ENCODE measurements around the gene ZSCAN21. TPM values are rescaled to one million over a fixed set of nuclear protein-coding genes. Genes with fewer than 3 reads are reported as not detected.

ZSCAN21 gene
- total RNA-seq, 2 experiments from 2014 or later = 6.2 to 6.4 TPM

GRCh38 chr7:100033526-100033925 lies 16.0 kb upstream of the ZSCAN21 start:
- Mint-ChIP-seq H3K9me3 (no peaks in the 10 kb centered on the region), H3K4me3 (no peak overlapping the region), H3K4me1 (ENCODE audit: low read depth) (no peaks in the 10 kb centered on the region), H3K27ac (no peak overlapping the region), H3K27me3 (ENCODE audit: low read depth) (no peaks in the 10 kb centered on the region), H3K36me3 (ENCODE audit: low read depth) (peaks cover 34% of the 10 kb centered on the region)
- DNase-seq = no peak
- CTCF ChIA-PET = no interaction called here
- intact Hi-C loops (cut with micrococcal nuclease) = no loop called here

GRCh38 chr7:100034871-100035510 lies 14.6 kb upstream of the ZSCAN21 start:
- peaks cover 33% of the 10 kb centered on the region for H3K36me3 Mint-ChIP-seq (ENCODE audit: low read depth)
- CTCF ChIA-PET = interaction anchor here (0.6 kb wide), 1 partner anchor 411 kb away, joined by 3 read pairs; no protein-coding TSS in a partner anchor

DNA sequence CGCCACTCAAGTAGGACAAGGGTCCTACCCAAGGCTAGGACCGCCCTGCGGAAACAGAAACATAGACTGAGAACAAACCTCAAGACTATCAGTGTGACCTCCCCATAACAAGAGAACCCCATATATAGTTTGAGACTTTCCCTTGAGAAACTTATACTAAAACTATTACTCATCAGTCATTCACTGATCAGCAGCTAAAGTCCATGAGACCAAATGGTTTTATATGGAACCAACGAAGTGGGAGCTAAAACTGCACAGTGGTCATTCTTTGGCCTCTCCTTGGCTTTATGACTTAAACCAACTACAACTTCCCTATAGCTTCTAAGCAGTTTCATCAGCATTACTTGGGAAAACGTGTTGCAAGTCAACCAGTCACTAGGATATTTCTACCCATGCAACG lies 13.7 kb upstream of the ZSCAN21 start:
- CTCF ChIA-PET = interaction anchor here (0.6 kb wide), 1 partner anchor 412 kb away, joined by 3 read pairs; no protein-coding TSS in a partner anchor

More at GRCh38 chr7:100034871-100035510, 14.6 kb upstream of the ZSCAN21 start:
- no peak overlapping the region for H3K4me3 Mint-ChIP-seq
- no peaks in the 10 kb centered on the region for H3K27me3 Mint-ChIP-seq (ENCODE audit: low read depth)
- no peaks in the 10 kb centered on the region for H3K9me3 Mint-ChIP-seq
- DNase-seq = no peak
- intact Hi-C loops (cut with micrococcal nuclease) = no loop called here
- no peak overlapping the region for H3K27ac Mint-ChIP-seq
- peaks cover 2% of the 10 kb centered on the region for H3K4me1 Mint-ChIP-seq (ENCODE audit: low read depth)

GRCh38 chr7:100038326-100038725 lies 11.2 kb upstream of the ZSCAN21 start:
- H3K27ac Mint-ChIP-seq = no peak overlapping the region
- CTCF ChIA-PET = no interaction called here
- intact Hi-C loops (cut with micrococcal nuclease) = no loop called here
- H3K27me3 Mint-ChIP-seq (ENCODE audit: low read depth) = no peaks in the 10 kb centered on the region
- peaks cover 14% of the 10 kb centered on the region for H3K36me3 Mint-ChIP-seq (ENCODE audit: low read depth)
- no peak for DNase-seq
- H3K4me1 Mint-ChIP-seq (ENCODE audit: low read depth) = peaks cover 14% of the 10 kb centered on the region
- no peaks in the 10 kb centered on the region for H3K9me3 Mint-ChIP-seq
- no peak overlapping the region for H3K4me3 Mint-ChIP-seq

More for the DNA sequence above, 13.7 kb upstream of the ZSCAN21 start:
- intact Hi-C loops (cut with micrococcal nuclease) = no loop called here
- Mint-ChIP-seq H3K4me1 (ENCODE audit: low read depth) (peaks cover 10% of the 10 kb centered on the region), H3K27me3 (ENCODE audit: low read depth) (no peaks in the 10 kb centered on the region), H3K27ac (no peak overlapping the region), H3K36me3 (ENCODE audit: low read depth) (peaks cover 26% of the 10 kb centered on the region), H3K9me3 (no peaks in the 10 kb centered on the region), H3K4me3 (no peak overlapping the region)
- DNase-seq = no peak

DNA sequence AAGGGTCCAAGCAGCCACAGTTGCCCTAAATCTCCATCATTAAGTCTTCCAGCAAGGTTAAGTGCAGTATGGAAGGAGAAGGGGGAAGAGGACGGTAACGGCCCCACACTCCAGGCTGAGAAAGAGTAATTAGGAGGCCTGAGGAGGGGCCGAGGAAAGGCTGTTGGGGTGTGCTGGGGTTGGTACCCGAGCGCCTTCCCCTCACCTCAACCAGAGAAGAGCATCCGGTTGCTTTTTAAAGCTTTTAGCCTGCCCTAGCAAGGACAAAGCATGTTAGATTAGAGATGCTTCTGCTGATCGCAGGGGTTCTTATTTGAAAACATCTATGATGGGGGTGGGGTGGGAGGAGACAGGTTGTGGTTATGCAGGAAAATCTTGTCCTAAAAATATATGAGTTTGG lies 9.0 kb upstream of the ZSCAN21 start:
- Mint-ChIP-seq H3K27ac (no peak overlapping the region), H3K9me3 (no peaks in the 10 kb centered on the region)
- CTCF ChIA-PET = interaction anchor here (0.6 to 0.7 kb wide), 2 partner anchors 9 to 50 kb away, joined by 3 to 10 read pairs; partner anchors contain the start of gene ZSCAN21

DNA sequence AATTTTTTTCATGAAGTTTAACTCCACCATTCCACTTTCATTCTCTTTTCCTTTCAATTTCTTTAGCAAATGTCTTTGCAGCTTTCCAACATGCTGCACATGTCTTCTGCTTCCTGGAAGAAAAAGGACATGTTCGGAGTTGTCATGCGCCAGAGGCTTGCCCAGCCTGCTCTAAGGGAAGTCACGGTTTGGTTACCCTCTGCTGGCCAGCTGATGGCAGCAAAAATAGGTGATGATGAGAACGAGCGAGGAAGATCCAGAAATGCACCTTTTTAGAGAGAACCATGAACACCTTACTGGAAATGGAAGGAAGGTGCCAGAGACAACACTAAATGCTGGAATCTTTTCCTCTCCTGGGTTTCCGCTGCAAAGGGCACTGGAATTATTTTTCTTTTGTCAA lies 4.9 kb upstream of the ZSCAN21 start:
- CTCF ChIA-PET = interaction anchor here (0.6 to 0.7 kb wide), 2 partner anchors 24 to 377 kb away, joined by 3 read pairs; no protein-coding TSS in a partner anchor
- DNase-seq = peak; percentile 42
- Mint-ChIP-seq H3K9me3 (no peaks in the 10 kb centered on the region), H3K4me3 (no peak overlapping the region), H3K4me1 (ENCODE audit: low read depth) (peaks cover 17% of the 10 kb centered on the region), H3K27me3 (ENCODE audit: low read depth) (no peaks in the 10 kb centered on the region), H3K27ac (no peak overlapping the region), H3K36me3 (ENCODE audit: low read depth) (no peaks in the 10 kb centered on the region)
- intact Hi-C loops (cut with micrococcal nuclease) = no loop called here

More for the DNA sequence above, 9.0 kb upstream of the ZSCAN21 start:
- Mint-ChIP-seq H3K4me3 (no peak overlapping the region), H3K27me3 (ENCODE audit: low read depth) (no peaks in the 10 kb centered on the region), H3K36me3 (ENCODE audit: low read depth) (peaks cover 6% of the 10 kb centered on the region), H3K4me1 (ENCODE audit: low read depth) (peaks cover 17% of the 10 kb centered on the region)
- intact Hi-C loops (cut with micrococcal nuclease) = loop anchor here (1.0 kb wide), 1 partner anchor 17 kb away; no protein-coding TSS in a partner anchor
- no peak for DNase-seq

DNA sequence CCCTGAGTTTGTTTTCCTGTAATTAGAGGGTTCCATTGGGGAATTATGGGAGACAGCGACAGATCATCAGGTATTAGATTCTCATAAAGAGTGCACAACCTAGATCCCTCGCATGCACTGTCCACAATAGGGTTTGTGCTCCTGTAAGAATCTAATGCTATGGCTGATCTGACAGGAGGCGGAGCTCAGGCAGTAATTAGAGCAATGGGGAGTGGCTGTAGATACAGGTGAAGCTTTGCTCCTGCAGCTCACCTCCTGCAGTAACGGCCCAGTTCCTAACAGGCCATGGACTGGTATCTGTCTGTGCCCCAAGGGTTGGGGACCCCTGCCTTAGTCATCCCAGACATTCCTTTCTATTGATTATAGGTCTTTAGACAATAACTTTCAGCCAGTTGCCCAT lies 894 bp upstream of the ZSCAN21 start:
- Mint-ChIP-seq H3K9me3 (no peaks in the 10 kb centered on the region), H3K36me3 (ENCODE audit: low read depth) (no peaks in the 10 kb centered on the region), H3K27me3 (ENCODE audit: low read depth) (no peaks in the 10 kb centered on the region), H3K27ac (peak overlapping the region; percentile 91), H3K4me3 (peak overlapping the region; percentile 85), H3K4me1 (ENCODE audit: low read depth) (peaks cover 18% of the 10 kb centered on the region)
- intact Hi-C loops (cut with micrococcal nuclease) = loop anchor here (1.0 to 2.0 kb wide), 5 partner anchors 28 to 130 kb away; partner anchors contain the start of genes MBLAC1, TRIM4 and ZNF3
- no peak for DNase-seq
- CTCF ChIA-PET = no interaction called here

DNA sequence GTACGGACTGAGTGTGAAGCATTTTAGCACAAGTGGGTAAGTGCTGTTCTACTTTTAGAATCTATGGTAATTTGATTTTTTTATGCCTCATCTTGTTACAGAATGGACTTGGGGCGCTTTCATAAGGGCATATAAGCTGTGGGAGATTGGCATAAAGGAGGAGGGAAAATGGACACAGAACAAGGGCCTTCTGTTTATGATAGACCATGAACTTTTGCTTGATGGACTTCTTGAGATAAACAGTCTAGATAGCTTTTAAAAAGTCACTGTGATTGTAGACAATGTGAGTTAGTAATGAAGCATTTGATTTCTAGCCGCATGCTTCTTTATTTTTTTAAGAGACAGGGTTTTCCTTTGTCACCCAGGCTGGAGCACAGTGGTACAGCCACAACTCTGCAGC lies 2.0 kb downstream of the ZSCAN21 start:
- Mint-ChIP-seq H3K36me3 (ENCODE audit: low read depth) (no peaks in the 10 kb centered on the region), H3K27ac (no peak overlapping the region), H3K4me3 (no peak overlapping the region), H3K9me3 (no peaks in the 10 kb centered on the region), H3K4me1 (ENCODE audit: low read depth) (peaks cover 16% of the 10 kb centered on the region), H3K27me3 (ENCODE audit: low read depth) (no peaks in the 10 kb centered on the region)
- intact Hi-C loops (cut with micrococcal nuclease) = no loop called here
- CTCF ChIA-PET = interaction anchor here (0.8 to 3.2 kb wide), 11 partner anchors 19 to 138 kb away, joined by 3 to 19 read pairs (median 4); no protein-coding TSS in a partner anchor
- DNase-seq = no peak

DNA sequence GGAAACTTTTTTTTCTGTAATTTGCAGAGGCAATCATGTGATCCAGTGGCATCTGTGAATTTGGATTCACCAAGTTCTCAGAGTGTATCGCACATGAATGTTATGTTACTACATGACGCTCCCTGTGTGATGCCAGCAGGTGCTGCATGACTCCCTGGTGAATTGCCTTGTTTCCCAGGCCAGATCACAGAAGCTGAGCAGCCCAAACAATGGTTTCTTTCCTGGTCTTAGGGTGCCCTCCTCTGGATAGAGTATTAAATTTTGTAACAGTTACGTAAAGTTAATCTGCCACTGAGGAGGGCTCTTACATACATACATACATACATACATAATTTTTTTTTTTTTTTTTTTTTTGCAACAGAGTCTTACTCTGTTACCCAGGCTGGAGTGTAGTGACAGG lies 3.6 kb downstream of the ZSCAN21 start:
- Mint-ChIP-seq H3K36me3 (ENCODE audit: low read depth) (peaks cover 6% of the 10 kb centered on the region), H3K27me3 (ENCODE audit: low read depth) (no peaks in the 10 kb centered on the region), H3K4me1 (ENCODE audit: low read depth) (peaks cover 16% of the 10 kb centered on the region), H3K27ac (no peak overlapping the region), H3K4me3 (no peak overlapping the region), H3K9me3 (no peaks in the 10 kb centered on the region)
- CTCF ChIA-PET = interaction anchor here (0.7 to 3.2 kb wide), 9 partner anchors 17 to 145 kb away, joined by 3 to 19 read pairs (median 7); no protein-coding TSS in a partner anchor
- peak; percentile 56 for DNase-seq
- intact Hi-C loops (cut with micrococcal nuclease) = loop anchor here (1.0 kb wide), 1 partner anchor 59 kb away; no protein-coding TSS in a partner anchor

DNA sequence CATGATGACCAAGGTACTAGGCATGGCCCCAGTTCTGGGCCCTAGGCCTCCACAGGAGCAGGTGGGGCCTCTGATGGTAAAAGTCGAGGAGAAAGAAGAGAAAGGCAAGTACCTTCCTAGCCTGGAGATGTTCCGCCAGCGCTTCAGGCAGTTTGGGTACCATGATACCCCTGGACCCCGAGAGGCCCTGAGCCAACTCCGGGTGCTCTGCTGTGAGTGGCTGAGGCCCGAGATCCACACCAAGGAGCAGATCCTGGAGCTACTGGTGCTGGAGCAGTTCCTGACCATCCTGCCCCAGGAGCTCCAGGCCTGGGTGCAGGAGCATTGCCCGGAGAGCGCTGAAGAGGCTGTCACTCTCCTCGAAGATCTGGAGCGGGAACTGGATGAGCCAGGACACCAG lies 7.4 kb downstream of the ZSCAN21 start:
- no peak overlapping the region for H3K27ac Mint-ChIP-seq
- no peaks in the 10 kb centered on the region for H3K4me1 Mint-ChIP-seq (ENCODE audit: low read depth)
- H3K36me3 Mint-ChIP-seq (ENCODE audit: low read depth) = peaks cover 7% of the 10 kb centered on the region
- H3K27me3 Mint-ChIP-seq (ENCODE audit: low read depth) = no peaks in the 10 kb centered on the region
- H3K9me3 Mint-ChIP-seq = no peaks in the 10 kb centered on the region
- intact Hi-C loops (cut with micrococcal nuclease) = no loop called here
- DNase-seq = no peak
- CTCF ChIA-PET = interaction anchor here (1.0 kb wide), 1 partner anchor 22 kb away, joined by 3 read pairs; no protein-coding TSS in a partner anchor
- no peak overlapping the region for H3K4me3 Mint-ChIP-seq

GRCh38 chr7:100059251-100059739 lies 9.7 kb downstream of the ZSCAN21 start:
- Mint-ChIP-seq H3K27me3 (ENCODE audit: low read depth) (no peaks in the 10 kb centered on the region), H3K27ac (no peak overlapping the region), H3K4me1 (ENCODE audit: low read depth) (no peaks in the 10 kb centered on the region), H3K4me3 (no peak overlapping the region), H3K36me3 (ENCODE audit: low read depth) (peaks cover 17% of the 10 kb centered on the region), H3K9me3 (no peaks in the 10 kb centered on the region)
- no peak for DNase-seq
- intact Hi-C loops (cut with micrococcal nuclease) = no loop called here
- CTCF ChIA-PET = no interaction called here

GRCh38 chr7:100061518-100062193 lies 12.1 kb downstream of the ZSCAN21 start:
- no peaks in the 10 kb centered on the region for H3K4me1 Mint-ChIP-seq (ENCODE audit: low read depth)
- no peaks in the 10 kb centered on the region for H3K27me3 Mint-ChIP-seq (ENCODE audit: low read depth)
- DNase-seq = no peak
- H3K4me3 Mint-ChIP-seq = no peak overlapping the region
- no peak overlapping the region for H3K27ac Mint-ChIP-seq
- no peaks in the 10 kb centered on the region for H3K9me3 Mint-ChIP-seq
- intact Hi-C loops (cut with micrococcal nuclease) = no loop called here
- CTCF ChIA-PET = interaction anchor here (1.0 kb wide), 1 partner anchor 12 kb away, joined by 3 read pairs; the partner anchor contains the start of gene ZSCAN21
- peaks cover 23% of the 10 kb centered on the region for H3K36me3 Mint-ChIP-seq (ENCODE audit: low read depth)

Data from activated naive CD4-positive, alpha-beta T cell treated with anti-CD3 and anti-CD28 coated beads for 36 hours (primary cell).